GM21528 (cell line): ENCODE results near the gene SPSB1.

ENCODE experiments used
- ATAC-seq: cut with Tn5 transposase; IDR thresholded peaks from one replicate; pipeline ENCODE4 v1.9.1; 2021; ENCODE audit warnings: mild to moderate bottlenecking, moderate library complexity; ENCODE audit not compliant: unreplicated experiment, low FRiP score

SPSB1 gene

DNA sequence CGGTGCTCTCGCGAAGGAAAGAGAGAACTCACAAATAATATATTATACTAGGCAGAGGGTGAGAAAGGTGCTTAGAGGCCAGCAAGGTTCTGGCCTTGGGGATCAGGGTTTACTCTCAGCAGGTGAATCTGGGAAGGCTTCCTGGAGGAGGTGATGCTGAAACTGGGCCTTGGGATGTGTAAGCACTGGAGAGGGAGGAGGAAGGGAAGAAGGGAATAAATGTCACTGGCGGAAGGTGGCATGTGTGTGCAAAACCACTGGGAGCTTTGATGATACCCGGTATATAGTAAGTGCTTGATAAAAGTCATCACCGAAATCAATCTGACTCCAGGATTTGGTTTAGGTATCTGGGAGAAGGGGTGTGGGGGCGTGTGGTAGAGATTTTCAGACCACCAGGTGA is 24.4 kb downstream of the SPSB1 start:
- no peak for ATAC-seq

DNA sequence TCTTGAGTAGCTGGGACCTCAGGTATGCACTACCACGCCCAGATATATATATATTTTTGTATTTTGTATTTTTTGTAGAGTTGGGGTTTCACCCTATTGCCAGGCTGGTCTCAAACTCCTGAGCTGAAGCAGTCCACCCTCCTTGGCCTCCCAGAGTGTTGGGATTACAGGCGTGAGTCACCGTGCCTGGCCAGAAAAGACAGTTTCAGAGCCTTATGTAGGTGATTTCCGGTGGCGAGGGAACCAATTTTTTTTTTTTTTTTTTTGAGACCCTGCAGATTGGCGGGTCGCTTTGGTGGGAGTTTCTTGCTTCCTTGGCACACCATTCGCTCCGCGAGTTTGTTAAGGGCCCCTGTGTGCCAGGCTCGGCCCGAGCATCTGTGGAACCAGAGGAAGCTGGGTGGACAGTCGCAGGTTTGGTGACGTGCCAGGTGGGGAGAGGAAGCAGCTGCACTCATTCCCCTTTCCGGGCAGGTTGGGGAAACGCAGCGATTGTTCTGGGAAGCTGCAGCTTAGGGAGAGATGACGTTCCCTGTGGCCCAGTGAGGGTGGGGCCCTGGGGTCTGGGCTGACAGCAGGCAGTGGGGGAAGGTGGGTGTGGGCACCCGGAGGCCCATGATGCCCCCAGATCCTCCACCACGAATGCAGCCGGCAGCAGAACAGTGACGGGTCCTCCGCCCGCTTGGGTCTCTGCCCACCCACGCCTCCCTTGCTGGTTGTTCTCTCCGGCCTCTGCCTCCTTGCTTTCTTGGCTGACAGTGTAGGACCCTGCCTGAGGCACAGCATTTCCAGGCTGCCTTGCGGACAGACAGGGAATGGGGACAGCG is 25.1 kb downstream of the SPSB1 start:
- no peak for ATAC-seq

DNA sequence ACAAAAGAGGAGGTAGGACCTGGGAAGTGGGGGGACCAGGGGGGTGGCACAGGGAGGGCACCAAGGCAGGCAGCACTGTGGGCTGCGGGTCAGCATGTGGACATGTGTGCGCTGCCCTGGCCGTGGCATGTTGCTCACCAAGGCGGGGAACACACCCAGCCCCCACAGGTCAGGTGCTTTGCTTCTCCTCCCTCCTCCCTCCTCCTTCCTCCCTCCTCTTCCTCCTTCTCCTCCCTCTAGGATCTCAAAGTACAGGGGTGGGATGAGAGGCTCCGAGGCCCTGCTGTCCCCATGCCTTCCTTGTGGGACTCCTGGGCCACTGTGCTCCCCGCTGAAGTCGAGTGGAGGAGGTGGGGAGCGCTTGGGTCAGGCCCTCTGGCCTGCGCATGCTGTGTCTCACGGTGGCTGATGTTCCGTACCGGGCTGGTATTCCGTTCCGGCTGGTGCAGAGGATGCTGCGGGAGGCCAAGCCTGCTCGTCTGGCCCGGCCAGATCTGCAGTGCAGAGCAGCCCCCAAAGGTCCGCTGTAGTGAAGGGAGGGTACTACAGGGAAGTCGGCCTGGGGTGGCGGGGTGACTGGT is 26.6 kb downstream of the SPSB1 start:
- ATAC-seq: no peak

DNA sequence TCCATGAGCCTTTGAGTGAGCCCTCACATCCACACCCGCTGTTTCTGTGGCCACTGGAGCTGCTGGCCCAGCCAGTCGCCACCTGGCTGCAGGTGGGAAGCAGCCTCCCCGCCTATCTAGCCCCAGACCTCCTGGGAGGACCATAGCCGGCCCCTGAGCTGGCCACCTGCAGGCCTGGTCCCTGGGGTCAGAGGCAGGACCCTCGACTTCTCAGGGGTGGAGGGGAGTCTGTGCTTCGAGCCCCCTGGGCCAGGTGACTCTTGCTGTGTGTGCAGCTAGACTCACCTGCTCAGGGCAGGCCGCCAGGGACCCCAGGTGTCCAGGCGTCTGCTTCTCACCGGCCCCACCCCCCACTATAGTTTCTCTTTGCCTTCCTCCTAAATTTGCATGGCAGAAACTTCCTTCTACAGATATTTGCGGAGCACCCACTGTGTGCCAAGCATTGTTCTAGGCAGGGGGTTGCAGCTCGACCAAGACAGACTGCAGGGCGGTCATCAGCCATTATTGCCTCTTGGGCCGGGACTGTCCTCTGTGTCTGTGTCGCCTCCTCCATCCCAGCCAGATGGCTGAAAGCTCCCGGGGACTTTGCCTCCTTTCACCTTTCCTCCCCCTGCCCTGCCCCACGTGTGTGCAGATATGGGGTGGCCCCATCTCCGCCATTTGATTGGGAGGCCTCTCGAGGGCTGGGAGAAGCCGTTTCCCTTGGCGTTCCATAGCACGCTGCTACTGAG is 27.3 kb downstream of the SPSB1 start:
- no peak for ATAC-seq

DNA sequence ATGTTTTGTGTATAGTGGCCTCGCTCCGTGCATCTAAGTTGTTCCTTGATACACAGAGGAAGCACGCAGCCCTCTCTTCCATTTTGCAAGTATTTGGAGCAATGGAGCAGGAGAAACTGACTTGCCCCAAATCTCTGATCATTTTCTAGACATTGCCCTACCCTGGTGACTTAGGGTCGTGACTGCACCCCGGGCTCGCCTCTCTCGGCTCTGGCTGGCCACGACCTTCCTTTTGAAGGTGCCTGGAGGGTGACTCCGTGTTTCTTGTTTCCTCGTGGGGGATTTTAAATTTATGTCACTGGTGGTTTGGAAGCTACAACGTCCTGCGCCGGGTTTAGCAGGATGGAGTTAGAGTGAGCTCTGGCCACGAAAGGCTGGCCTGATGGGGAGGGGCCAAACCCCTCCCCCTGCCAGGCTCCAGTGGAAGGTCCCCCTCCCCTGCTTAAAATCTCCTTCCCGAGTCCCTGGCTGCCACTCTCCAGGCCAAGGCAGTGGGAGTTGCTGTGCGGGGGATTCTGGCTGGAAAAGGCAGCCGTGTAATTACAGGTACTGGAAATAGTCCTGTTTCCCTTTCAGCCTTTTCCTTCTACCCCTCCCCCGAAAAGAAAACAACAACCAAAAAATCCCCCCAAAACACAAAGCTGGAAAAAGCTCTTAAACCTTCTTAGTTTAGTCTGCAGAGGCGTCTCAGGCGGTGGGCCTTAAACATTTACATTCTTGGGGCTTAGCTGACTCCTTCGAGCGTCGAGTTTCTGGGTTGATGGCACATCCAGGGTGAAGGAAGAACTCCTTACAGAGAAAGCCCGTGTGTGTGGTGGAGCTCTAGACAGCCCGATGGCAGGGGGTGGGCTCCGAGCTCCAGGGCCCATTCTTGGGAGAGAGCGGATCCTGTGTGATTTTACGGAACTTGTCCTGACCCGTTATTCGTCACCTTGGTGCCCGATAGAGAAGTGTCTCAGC is 28.1 kb downstream of the SPSB1 start:
- no peak for ATAC-seq

DNA sequence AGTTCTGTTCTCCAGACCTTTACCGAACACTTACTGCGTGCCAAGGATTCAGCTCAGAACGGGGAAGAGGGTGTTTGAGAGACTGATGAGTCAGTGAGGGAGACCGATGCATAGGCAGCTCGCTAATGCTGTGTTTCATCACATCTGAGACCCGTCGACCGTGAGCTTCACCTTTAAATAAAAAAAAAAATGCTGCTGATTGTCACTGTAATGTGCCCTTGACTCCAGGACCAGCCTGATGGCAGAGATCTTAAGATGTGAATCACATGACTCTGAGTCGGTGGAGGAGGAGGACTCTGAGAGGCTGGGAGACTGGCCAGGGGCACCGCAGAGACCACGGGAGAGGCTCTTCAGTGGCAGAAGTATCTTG is 28.8 kb downstream of the SPSB1 start:
- no peak for ATAC-seq

DNA sequence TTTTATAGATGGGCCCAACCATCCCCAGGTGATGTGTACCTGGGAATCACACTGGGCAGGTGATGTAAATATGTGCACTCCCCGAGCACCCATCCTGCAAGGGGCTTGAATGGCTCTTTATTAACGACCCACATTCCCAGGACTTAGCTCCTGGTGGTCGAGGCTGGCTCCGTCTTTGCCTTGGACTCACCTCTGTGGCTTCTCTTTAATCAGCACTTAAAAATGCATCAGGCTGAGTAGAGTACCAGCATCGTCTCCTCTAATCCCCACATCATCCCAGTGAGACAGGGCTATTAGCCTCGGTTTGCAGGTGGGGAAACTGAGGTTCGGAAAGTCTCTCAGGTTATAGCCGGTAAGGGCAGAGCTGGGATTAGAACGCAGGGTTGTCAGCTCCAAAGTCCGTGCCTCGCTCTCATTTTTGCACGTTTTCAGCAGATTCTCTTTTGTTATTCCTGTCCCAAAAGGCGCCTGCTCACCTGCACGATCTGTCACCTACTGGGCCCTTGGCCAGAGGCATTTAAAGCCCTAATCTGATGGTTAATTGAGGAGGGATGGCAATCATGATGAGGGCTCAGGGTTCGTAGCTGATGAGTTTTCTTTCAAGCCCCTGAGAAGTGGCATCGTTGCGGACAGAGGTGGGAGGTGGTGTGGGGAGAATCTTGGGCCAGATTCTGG is 29.4 kb downstream of the SPSB1 start:
- no peak for ATAC-seq

DNA sequence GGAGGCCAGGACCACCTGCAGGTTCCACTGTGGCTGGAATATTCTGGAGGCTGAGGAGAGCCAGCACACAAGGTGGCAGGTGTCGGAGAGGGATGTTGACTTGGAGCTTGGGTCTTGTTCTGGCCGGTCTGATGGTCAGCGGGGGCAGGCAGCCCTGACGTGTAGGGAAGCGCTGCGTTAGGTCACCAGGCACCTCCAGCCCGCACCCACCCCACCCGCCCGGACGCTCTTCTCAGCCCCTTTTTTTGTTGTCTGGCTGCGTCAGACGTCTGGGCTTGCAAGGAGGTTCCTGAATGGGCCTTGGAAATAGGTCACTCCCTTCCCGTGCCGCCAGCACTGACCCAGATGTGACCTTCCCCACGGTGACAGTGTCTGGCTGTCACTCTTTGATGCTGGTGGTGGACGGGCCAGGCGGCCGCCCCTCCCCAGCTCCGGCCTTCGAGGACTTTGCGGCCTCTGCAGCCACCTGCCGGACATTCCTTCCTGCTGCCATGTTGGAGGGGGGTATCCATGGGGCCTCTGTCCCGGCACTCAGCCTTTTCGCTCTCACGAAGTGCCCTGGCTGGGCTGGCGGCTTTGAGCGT is 30.1 kb downstream of the SPSB1 start:
- no peak for ATAC-seq

DNA sequence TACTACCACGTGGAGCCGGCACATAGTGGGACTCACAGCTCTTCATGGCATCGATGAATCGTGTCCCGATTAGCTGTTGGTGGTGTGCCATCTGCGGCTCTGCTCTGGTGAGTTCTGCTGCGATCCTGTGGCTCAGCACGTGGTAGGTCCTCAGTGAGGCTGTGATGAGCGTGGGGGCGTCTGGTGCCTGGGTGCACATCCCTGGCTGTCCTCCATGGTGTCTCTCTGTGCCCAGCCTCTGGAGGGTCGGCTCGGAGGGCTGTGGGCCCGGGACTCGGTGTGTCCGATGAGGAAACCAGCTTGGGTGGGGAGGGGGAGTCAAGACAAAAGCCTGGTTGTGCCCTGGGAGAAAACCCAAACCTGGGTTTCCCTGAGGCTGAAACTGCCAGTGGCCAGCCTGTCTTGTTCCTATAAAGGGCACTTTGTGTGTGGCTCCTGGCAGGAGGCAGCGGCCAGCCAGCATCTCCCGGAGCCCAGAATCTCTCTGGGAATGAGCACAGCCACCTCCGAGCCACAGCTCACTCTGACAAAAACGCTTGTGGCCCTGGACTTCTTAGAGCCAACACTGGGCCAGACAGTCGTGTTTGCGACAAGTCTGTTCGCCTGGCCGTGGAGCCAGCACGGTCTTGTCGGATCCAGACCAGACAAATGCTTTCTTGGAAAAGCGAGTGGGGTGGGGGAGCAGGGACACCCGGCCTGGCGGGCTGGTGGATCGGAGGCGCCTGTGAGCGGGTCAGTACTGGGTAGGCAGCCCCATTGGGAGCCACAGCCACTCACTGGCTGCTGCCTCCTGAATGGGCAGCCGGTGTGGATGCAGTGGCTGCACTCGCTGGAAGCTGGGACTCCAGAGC is 31.8 kb downstream of the SPSB1 start:
- no peak for ATAC-seq

DNA sequence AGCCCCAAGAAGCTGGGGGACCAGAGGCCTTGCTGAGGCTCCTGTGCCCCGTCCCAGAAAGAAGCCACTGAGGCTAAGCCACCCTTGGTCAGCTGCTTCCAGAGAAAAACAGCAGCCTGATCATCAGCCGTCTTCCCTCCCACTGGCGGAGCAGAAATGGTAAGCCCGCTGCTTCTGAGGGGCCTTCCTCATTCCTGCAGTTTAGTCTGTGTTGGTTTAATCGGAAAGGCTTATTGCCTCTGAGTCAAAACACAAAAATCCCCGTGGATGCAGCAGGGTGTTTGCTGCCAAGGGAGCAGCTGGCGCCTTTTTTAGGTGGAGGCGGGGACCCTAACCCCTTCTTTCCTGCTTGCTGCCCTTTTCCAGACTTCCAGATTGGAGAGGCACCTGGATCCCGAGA is 33.9 kb downstream of the SPSB1 start:
- no peak for ATAC-seq

DNA sequence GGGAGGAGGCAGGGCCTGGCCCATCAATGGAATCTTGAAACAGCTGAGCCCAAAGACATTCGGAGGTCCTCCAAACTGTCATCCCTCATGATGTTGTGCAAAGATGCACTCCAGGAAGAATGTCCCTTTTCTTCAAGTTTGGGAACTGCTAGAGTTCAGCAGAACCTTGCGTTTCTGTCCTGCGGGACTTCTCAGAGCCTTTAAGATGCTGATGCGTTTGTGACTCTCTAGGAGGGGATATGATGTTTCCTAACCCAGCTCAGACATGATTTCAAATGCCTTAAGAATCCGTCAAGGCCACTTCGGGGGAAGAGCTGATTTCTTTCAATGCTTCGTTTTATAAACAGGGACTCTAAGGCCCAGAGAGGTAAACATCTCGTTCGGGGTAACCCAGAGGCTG is 35.5 kb downstream of the SPSB1 start:
- ATAC-seq: no peak

DNA sequence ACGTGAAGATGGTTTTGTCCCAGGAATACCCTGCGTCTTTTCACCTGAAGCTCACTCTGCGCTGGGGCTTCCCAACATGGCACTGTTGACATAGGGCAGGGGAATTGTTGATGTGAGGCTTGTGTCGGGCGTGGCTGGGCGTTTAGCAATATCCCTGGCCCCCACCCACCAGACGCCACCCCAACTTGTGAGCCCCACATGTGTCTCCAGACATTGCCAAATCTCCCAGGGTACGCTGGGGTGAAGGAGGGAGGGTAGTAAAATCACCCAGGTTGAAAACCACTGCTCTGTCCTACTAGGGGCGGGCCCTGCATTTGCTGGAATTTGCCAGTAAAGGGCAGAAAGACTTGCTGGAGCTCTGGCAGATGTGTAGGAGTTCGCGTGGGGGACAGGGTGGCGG is 36.0 kb downstream of the SPSB1 start:
- ATAC-seq: no peak

DNA sequence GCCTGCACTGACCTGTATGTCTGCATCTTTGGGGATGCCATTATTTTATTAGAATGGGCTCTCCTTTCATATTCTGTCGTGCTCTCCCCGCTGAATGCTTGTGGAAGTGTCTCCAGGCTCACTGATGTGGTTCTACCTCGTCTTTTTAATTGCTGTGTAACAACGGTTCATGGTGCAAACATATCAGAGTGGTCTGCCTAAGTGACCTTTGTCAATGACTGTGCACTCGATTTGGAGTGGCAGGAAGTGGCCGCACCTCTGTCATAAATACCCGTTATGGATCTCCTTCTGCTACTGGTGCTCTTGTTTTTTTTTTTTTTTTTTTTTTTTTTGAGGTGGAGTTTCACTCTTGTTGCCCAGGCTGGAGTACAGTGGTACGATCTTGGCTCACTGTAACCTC is 38.3 kb downstream of the SPSB1 start:
- no peak for ATAC-seq

DNA sequence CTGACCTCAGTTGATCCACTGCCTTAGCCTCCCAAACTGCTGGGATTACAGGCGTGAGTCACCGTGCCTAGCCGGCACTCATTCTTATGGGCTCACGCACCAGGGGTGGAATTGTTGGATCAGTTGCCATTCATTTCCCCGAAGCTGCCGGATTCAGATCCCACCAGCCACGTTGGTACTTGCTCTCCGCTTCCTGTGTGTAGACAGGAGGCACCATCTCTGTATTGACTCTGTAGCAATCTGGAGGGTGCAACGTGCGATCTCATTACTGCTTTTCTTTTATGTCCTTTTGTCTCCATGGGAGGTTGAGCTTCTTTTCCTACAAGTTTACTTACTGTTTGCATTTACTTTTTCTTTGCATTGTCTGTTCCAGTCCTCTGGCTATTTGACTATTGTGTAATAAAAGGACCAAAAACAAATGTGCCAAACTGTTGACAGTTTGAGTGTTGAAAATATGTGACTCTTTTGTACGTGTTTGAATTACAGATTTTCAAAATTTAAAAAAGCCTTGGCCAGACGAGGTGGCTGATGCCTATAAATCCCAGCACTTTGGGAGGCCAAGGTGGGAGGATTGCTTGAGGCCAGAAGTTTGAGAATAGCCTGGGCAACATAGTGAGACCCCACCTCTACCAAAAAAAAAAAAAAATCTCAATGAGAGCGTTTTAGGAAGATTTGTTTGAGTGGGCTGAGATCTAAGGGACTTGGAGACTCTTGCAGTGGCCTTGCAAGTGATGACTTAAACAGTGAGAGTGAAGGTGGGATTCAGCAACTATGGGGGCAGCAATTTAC is 39.1 kb downstream of the SPSB1 start:
- ATAC-seq: no peak

DNA sequence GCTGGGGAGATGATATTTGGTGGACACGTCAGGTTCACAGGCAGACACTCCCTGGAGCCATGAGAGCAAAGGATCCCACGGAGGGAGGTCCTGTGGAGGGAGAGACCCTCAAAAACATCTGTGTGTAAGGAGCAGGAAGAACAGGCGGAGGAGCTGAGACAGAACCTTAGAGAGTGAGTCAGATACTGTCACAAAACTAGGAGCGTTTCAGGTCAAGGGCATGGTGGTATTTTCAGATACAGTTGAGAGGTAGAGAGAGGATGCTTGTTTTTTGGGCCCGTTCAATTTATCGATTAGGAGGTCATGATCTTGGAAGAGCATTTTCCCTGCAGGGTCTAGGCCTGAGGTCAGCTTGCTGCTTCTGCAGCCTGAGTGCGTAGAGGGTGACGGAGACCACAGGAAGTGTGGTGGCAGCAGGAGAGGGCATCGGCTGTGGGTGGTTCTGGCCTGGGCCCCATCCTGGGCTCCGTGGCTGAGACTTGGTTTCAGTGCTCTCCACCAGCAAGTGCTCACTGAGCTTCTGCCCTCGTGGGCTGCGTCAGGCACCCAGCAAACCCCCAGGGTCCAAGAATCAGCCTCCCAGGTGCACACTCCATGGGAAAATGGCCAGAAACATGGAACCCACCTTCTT is 39.9 kb downstream of the SPSB1 start:
- no peak for ATAC-seq

DNA sequence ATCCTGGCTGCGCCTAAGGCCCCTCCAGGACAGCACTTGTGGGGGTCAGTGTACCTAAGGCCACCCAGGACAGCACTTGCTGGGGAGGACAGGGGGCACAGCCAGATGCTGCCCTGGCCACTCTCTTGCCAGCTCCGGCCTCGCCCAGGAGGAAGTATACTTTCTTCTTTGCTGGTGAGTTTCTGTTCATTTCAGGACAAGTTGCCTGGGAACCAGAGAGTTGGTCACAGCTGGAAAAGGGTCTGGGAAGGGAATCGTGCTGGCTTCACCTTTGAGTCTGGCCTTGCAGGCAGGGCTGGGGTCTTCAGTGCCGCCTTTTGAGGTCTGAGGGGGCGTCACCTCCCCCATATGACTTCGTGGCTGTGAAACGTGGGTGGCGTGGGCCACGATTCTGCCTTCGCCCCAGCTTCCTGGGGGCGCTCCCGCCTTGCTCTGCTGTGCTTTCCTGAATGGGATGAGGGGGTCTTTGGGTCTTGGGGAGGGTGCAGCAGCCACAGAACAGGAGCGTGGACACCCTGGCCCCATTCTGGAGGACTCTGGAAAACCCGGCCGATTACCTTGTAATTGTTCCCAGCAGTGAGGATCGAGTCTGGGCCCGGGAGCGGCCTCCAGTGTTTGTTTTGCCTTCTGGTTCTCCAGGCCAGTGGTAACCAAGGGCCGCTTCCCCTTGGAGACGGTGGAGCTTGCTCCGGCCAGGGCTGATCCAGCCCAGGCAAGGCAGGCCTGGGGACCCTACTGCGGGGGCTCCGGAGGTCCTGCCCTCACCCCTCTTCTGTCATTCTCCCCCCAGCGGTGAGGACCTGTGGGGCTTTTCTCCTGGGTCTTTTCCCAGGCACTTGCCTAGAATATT is 45.9 kb downstream of the SPSB1 start:
- no peak for ATAC-seq
